GM19372 (cell line): ENCODE results near the gene BANP.
"Not testable (repeated sequence)": the region's sequence is repeated elsewhere in the genome, so short reads cannot be mapped to it uniquely, and the experiment has no call there.

ENCODE experiments used
- ATAC-seq: cut with Tn5 transposase; IDR thresholded peaks from one replicate; pipeline ENCODE4 v1.9.1; 2021; ENCODE audit warnings: mild to moderate bottlenecking, low read depth, moderate library complexity; ENCODE audit not compliant: unreplicated experiment

BANP gene

DNA sequence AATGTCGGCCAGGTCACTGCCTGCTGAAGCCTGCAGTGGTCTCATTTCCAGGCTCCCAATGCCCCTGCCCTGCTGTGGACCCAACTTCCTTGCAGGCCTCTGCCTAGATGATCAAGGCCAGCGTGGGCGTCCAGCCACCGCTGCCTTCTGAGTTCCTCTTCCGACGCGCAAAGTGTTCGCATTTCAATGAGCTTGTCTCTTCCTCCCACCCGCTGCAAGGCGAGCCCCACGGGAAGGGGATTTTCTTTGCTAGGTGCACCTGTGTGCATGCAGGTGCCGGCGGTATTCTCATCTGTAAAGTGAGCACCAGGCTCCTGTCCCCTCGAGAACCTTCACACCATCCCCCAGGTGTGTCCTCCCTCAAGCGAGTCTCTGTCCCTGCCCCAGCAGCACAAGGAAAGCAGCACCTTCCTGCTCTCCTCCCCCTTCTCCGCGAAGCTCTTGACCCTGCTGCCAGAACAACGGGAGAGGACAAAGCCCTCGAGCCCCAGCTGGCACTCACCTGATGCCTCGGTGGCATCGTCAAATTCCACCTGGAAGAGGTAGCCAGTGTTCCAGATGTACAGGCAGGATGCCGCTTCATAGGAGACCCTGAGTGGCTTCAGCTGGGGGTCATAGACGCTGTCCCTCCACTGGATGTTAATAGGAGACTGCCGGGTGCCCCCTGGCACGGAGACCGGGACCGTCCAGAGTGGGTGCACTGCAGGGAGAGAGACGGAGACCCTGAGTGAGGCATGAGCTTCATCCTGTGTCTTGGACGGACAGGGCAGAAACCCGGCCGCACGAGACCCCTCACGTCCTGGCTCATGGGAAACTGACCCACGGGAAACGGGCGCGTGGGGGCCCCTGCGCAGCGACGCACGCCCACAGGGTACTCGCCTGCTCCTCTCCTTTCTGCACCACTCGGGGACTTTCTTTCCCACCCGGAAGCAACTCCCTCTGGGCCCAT, 24.7 kb upstream of the BANP start:
- ATAC-seq, result no peak

- no peak for ATAC-seq
These were observed 24.1 kb upstream of the BANP start for GRCh38 chr16:87927195-87927562.

GRCh38 chr16:87929986-87930385, 21.2 kb upstream of the BANP start:
- ATAC-seq, result no peak

DNA sequence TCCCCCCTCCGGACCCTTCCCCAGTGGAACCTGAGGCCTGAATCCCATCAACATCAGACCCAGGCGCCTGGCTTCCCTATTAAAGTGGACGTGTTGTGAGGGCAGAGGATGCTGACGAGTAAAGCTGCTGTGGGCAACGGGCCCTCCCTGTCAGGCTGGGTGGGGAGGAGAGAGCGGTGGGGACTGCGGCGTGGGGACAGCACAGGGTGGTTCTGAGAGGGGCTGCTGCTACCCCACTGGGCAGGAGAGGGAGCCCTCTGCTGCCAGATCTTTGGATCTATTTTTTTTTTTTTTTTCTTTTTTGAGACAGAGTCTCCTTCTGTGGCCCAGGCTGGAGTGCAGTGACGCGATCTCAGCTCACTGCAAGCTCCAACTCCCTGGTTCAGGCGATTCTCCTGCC, 20.8 kb upstream of the BANP start:
- no peak for ATAC-seq

DNA sequence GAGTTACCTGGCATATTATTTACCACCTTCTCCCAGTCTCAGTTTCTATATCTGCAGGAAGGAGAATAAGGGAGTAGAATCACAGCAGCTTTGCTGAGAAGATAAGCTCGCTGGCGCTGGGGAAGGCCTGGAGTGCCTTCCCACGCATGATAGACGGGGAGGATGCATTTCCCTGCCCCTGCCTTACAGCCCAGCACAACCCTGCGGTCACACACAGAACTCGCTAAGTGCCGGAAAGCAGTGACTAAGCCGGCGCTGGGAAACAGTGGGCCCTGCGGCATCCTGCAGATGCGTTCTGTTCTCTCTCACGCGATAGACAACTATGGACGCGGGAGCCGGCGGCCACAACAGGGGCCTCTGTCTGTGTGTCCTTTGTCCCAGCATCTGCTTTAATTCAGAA, 19.7 kb upstream of the BANP start:
- ATAC-seq, result no peak

DNA sequence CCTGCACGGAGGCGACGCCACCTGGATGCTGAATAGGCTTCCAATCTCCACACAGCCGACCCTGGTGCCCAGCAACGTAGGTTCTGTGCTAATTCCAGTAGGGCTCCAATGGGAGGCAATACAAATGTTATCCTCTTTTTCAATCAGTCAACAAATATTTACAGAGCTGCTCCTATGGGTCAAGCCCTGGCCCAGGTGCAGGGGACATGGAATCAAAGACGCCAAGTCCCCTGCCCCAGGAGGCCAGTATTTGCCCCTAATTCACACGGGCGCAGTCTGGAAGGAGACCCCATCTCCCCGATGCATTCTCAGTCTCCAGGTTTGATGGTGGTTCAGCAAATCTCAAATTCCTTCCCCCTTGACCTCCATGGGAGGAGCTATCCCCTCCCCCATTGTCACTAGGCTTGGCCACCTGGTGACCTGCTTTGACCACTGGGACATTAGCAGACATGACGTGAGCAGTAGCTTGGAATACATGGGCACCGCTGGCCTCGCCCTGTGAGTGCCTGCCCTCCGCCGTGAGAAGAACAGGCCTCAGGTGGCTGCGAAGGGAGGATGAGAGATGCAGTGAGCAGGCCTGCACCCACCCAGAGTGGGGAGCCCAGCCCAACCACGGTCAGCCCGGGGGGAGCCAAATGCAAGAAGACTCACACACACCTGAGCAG, 18.6 kb upstream of the BANP start:
- not testable (repeated sequence) for ATAC-seq

GRCh38 chr16:87933140-87933495, 18.1 kb upstream of the BANP start:
- ATAC-seq, result no peak

DNA sequence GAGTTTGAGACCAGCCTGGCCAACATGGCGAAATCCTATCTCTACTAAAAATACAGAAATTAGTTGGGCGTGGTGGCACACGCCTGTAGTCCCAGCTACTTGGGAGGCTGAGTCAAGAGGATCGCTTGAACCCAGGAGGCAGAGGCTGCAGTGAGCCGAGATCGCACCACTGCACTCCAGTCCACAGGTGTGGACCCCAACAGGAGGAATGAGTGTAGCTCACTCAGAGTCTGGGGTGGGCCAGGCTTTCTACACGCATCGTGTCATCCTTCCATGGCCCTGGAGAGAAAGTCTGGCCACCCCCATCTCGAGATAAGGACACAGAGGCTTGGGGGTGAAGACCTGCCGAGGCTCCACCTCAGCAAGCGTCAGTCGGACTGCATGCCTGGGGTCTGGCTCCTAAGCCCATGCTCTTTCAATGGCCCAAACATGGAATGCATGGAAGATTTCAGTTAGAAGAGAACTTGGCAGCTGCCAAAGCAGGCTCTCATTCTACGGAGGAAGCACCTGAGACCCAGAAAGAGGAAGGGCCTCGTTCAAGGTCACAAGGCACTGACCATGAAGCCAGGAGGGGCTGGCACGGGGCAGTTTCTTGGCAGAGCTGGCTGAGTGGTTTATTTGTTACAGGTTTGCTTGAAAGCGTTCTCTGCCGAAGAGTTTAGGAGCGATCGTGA, 16.3 kb upstream of the BANP start:
- ATAC-seq, result not testable (repeated sequence)

DNA sequence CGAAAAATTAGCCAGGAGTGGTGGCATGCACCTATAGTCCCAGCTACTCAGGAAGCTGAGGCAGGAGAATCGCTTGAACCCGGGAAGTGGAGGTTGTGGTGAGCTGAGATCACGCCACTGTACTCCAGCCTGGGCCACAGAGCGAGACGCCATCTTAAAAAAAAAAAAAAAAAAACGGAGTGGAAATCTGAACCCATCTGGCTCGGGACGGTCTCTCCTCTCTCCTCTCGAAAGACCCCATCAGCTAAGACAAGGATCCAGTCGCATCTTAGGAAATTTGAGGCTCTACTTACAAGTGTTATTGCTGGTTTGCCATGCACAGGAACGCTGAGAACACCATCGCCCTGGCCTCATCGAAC, 15.2 kb upstream of the BANP start:
- not testable (repeated sequence) for ATAC-seq

DNA sequence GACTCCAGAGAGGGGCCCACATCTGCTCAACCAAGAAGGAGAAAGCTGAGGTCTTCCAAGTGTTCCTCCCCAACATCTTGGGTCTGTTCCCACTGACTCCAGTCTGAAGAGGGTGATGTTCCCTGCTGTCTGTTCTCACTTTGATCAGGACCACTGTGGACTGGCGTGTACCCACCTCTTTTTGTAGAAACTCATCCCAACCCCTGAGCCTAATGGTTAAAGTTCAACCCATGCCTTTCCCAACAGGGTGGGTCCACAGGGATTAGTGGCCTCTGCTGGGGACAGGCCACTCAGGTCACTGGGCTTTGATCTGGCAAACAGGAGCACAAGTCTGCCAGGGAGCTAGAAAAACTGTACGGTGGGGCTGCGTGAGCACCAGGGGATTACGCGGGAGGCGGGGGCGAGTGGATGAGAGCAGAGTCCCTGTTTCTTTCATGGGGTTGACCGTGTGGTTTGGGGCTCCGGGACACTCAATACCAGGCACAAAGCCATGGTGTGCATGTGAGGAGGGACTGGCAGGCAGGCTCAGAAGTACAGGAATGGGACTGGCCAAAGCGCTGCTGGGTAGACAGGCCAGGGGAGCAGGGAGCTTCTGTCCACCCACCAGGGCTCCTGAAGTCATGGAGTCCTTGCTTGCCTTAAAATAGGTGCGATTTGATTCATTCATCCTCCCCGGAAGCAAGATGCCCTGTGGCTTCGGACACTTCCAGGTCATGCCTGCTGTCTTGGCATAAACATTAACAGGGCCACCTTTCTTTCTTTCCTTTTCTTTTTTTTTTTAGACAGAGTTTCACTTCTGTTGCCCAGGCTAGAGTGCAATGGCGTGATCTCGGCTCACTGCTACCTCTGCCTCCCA, 14.6 kb upstream of the BANP start, which contains the start of gene CA5A:
TSS of gene CA5A (minus strand) at position 155 of the 856 bp plus-strand sequence. CDS start at position 76, 79 bp downstream.
- ATAC-seq, result no peak

DNA sequence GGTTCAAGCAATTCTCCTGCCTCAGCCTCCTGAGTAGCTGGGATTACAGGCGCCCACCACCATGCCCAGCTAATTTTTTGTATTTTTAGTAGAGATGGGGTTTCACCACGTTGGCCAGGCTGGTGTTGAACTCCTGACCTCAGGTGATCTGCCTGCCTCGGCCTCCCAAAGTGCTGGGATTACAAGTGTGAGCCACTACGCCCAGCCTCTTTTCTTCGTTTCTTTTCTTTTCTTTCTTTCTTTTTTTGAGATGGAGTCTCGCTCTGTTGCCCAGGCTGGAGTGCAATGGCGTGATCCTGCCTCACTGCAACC, 14.0 kb upstream of the BANP start:
- ATAC-seq, result not testable (repeated sequence)

- ATAC-seq, result no peak
These were observed 12.8 kb upstream of the BANP start for GRCh38 chr16:87938412-87938949.

- ATAC-seq, result no peak
These were observed 11.4 kb upstream of the BANP start for GRCh38 chr16:87939562-87940423.

DNA sequence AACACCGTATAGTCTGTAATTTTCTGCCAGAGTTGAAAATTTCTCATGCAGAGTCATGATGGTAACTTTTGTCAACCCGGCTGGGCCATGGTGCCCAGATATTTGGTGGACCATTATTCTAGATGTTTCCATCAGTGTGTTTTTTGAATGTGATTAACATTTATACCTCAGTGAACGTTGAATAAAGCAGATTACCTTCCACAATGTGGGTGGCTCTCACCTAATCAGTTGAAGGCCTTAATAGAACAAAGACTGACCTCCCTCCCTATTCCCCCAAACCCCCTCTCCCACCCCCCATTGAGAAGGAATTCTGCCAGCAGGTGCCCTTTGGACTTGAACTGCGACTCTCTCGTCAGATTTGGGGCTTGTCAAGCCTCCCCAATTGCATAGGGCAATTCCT, 8.6 kb upstream of the BANP start:
- ATAC-seq, result no peak

DNA sequence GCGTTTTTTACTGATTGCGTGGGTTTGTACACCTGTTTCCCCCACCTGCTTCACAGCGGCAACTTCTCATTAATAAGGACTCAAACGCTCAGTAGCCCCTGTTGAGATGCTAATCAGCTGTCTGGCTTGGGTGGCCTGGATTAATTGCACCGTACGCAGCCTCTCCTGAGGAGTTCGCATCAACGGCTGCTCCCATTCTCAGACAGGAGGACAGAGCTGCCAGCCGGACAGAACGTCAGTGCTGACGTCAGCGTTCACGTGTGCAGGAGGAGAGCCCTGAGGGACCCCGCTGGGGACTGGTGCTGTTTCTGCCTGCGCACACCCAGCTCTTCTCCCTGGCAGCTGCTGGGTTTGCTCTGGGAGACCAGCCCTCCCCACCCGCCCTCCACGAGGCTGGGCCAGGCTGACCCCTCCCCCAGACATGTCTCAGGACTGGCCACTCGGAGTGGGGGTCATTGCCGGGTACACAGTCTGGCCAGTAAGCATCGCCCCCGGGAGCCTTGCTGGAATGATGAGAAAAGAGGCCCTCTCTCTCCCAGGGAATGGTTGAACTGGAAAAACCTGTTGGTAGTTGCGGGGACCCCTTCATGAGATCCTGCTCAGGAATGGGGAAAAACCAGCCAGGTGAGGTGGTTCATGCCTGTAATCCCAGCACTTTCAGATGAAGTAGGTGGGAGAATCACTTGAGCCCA, 5.7 kb upstream of the BANP start:
- ATAC-seq, result no peak

DNA sequence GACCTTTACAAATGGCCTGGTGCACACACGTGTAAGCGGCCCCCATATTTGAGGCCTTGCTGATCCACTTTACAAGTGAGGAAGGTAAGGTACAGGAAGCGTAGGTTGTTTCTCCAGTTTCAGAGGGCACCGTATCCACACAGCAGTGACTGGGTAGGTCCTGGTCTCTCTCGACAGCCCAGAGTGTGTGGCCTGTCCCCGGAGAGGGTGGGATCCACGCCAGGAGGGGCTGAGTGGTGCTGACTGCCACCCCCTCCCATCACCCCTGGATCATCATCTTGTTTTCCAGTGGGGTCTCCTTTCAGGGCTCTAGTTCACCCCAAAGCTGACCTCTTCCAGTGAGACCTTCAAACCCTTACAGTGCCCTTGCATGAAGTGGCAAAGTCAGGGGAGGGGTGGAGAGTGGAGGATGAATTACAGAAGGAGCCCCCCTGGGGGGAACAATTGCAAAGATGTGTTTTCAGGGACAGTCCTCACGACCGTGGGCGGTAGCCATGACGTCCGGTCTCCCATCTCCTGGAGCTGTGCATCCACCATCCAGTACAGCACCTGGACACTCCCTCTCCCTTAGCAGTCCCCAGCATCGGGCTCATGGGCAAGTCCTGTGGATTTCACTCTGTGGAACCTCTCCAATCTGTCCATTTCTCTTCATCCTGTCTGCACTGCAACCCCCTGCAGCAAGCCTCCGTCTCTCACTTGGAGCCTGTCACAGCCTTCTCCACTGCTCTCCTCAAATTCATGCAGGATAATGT, 4.5 kb upstream of the BANP start:
- ATAC-seq, result no peak

DNA sequence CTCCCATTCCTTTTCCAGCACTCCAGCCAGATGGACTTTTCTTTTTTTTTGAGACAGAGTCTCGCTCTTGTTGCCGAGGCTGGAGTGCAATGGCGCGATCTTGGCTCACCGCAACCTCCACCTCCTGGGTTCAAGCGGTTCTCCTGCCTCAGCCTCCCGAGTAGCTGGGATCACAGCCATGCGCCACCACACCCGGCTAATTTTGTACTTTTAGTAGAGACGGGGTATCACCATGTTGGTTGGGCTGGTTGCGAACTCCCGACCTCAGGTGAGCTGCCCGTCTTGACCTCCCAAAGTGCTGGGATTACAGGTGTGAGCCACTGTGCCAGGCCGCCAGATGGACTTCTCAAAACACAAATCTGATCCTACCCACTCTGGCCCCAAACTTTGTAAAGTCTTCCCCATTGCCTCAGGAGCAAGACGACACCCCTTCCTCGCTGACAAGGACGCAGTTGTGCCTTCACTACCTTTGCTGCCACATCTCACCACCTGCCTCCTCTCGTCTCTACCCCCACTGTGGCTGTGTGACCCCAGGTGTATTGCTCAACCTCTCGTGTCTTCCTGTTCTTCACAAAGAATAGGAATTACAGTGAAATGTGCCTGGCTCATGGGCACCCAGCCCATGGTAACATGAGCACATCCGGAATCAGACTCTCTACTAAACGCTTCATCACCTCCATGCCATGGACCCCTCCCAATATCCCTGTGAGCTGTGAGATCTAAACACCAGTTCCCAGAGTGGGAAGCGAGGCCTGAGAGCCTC, 3.7 kb upstream of the BANP start:
- no peak for ATAC-seq
